Osteoblast (primary cell): ENCODE measurements around the gene RAB3GAP1. TPM values are rescaled to one million over a fixed set of nuclear protein-coding genes. Genes with fewer than 3 reads are reported as not detected.

Experiments
- DNase-seq: peaks from one replicate; pipeline ENCODE4 v3.0.0; 2011; ENCODE audit warnings: low spot score, mixed read lengths; ENCODE audit not compliant: insufficient read length; ENCODE audit errors: missing footprints
- H2AFZ ChIP-seq: 2 replicates; pipeline ENCODE4 v1.6.0; 2011; ENCODE audit warnings: mild to moderate bottlenecking, low read length
- H3K27ac ChIP-seq: 2 replicates; pipeline ENCODE4 v1.5.1; 2011; ENCODE audit warnings: mild to moderate bottlenecking, low read depth, low read length, moderate library complexity
- H3K27me3 ChIP-seq: 2 replicates; pipeline ENCODE4 v1.6.0; 2012; ENCODE audit warnings: mild to moderate bottlenecking, control low read depth, inconsistent platforms, low read length, moderate library complexity; ENCODE audit not compliant: insufficient read depth
- H3K36me3 ChIP-seq: 2 replicates; pipeline ENCODE4 v1.5.1; 2011; ENCODE audit warnings: mild to moderate bottlenecking, low read length, control low read depth, moderate library complexity; ENCODE audit not compliant: insufficient read depth
- H3K4me1 ChIP-seq: 2 replicates; pipeline ENCODE4 v1.5.1; 2011; ENCODE audit warnings: mild to moderate bottlenecking, low read length, control low read depth, moderate library complexity; ENCODE audit not compliant: insufficient read depth
- H3K4me2 ChIP-seq: 2 replicates; pipeline ENCODE4 v1.6.0; 2011; ENCODE audit warnings: mild to moderate bottlenecking, low read length; ENCODE audit not compliant: insufficient read depth
- H3K4me3 ChIP-seq: fragments of 200-600 bp; sonication (generic); 3 replicates; pipeline ENCODE4 v1.5.1; 2012; ENCODE audit warnings: mild to moderate bottlenecking, low read length, inconsistent platforms; ENCODE audit not compliant: insufficient read depth
- H3K79me2 ChIP-seq: 2 replicates; pipeline ENCODE4 v1.6.0; 2012; ENCODE audit warnings: mild to moderate bottlenecking, low read length, control low read depth, inconsistent platforms; ENCODE audit not compliant: insufficient read depth
- H3K9me3 ChIP-seq: 2 replicates; pipeline ENCODE4 v1.5.1; 2011; ENCODE audit warnings: low read depth, low read length, control low read depth
- H4K20me1 ChIP-seq: 2 replicates; pipeline ENCODE4 v1.6.0; 2012; ENCODE audit warnings: mild to moderate bottlenecking, low read length, control low read depth; ENCODE audit not compliant: insufficient read depth
- CTCF ChIP-seq: IDR thresholded peaks from 2 replicates; pipeline ENCODE4 v1.5.1; 2011; ENCODE audit warnings: mild to moderate bottlenecking, low read depth, low read length, moderate library complexity; ENCODE audit errors: extremely low read depth
- total RNA-seq: library from RNA; depleted of rRNA; stranded (reverse); fragments of >200 nt; gene quantifications from 2 replicates; pipeline ENCODE4 v1.2.3, GENCODE V29; 2012

Gene RAB3GAP1
- total RNA-seq, 1 donor, result 90.5 TPM

GRCh38 chr2:135050132-135050531 lies 2.0 kb upstream of the RAB3GAP1 start:
- no peak overlapping the region for H2AFZ ChIP-seq

GRCh38 chr2:135050684-135051083 lies 1.4 kb upstream of the RAB3GAP1 start:
- no peak overlapping the region for H3K4me3 ChIP-seq
- peaks cover 13% of the 10 kb centered on the region for H4K20me1 ChIP-seq
- H3K79me2 ChIP-seq, result peaks cover 31% of the 10 kb centered on the region
- H2AFZ ChIP-seq, result peak overlapping the region; percentile 42
- no peaks in the 10 kb centered on the region for H3K36me3 ChIP-seq
- H3K27me3 ChIP-seq, result peaks cover 6% of the 10 kb centered on the region
- no peak overlapping the region for H3K27ac ChIP-seq
- no peak for DNase-seq
- H3K9me3 ChIP-seq, result no peaks in the 10 kb centered on the region
- H3K4me1 ChIP-seq, result peaks cover 24% of the 10 kb centered on the region
- TF ChIP-seq CTCF, result no peak
- H3K4me2 ChIP-seq, result no peak overlapping the region

More at GRCh38 chr2:135050132-135050531, 2.0 kb upstream of the RAB3GAP1 start:
- peaks cover 10% of the 10 kb centered on the region for H4K20me1 ChIP-seq
- no peak for TF ChIP-seq CTCF
- no peak for DNase-seq
- H3K9me3 ChIP-seq, result no peaks in the 10 kb centered on the region
- peaks cover 29% of the 10 kb centered on the region for H3K79me2 ChIP-seq
- peaks cover 8% of the 10 kb centered on the region for H3K27me3 ChIP-seq
- no peak overlapping the region for H3K27ac ChIP-seq
- peaks cover 20% of the 10 kb centered on the region for H3K4me1 ChIP-seq
- no peak overlapping the region for H3K4me3 ChIP-seq
- no peaks in the 10 kb centered on the region for H3K36me3 ChIP-seq
- H3K4me2 ChIP-seq, result no peak overlapping the region

- Histone ChIP-seq H3K9me3 (no peaks in the 10 kb centered on the region), H3K4me2 (peak overlapping the region; percentile 81), H3K27me3 (no peaks in the 10 kb centered on the region), H4K20me1 (peaks cover 23% of the 10 kb centered on the region), H3K36me3 (peaks cover 3% of the 10 kb centered on the region), H3K4me1 (peaks cover 24% of the 10 kb centered on the region), H3K79me2 (peaks cover 54% of the 10 kb centered on the region), H3K27ac (peak overlapping the region; percentile 99), H3K4me3 (peak overlapping the region; percentile 97), H2AFZ (no peak overlapping the region)
- DNase-seq, result no peak
- no peak for TF ChIP-seq CTCF
These were observed 944 bp downstream of the RAB3GAP1 start for GRCh38 chr2:135052997-135053474.

GRCh38 chr2:135055182-135055786 lies 3.2 kb downstream of the RAB3GAP1 start:
- no peak overlapping the region for H2AFZ ChIP-seq
- H3K4me1 ChIP-seq, result peaks cover 24% of the 10 kb centered on the region
- H3K9me3 ChIP-seq, result no peaks in the 10 kb centered on the region
- H3K27me3 ChIP-seq, result no peaks in the 10 kb centered on the region
- H3K27ac ChIP-seq, result peak overlapping the region; percentile 99
- peaks cover 74% of the 10 kb centered on the region for H3K79me2 ChIP-seq
- peak overlapping the region; percentile 81 for H3K4me2 ChIP-seq
- TF ChIP-seq CTCF, result no peak
- DNase-seq, result peak; percentile 49
- peaks cover 27% of the 10 kb centered on the region for H4K20me1 ChIP-seq
- peak overlapping the region; percentile 41 for H3K4me3 ChIP-seq
- peaks cover 9% of the 10 kb centered on the region for H3K36me3 ChIP-seq
